Inferior parietal cortex (tissue), 1 donor: ENCODE measurements around the gene CDH13.

Experiments used
- DNase-seq: peaks from one replicate; pipeline ENCODE4 v3.0.0-alpha.2; 2016; ENCODE audit errors: extremely low spot score

The CDH13 gene

DNA sequence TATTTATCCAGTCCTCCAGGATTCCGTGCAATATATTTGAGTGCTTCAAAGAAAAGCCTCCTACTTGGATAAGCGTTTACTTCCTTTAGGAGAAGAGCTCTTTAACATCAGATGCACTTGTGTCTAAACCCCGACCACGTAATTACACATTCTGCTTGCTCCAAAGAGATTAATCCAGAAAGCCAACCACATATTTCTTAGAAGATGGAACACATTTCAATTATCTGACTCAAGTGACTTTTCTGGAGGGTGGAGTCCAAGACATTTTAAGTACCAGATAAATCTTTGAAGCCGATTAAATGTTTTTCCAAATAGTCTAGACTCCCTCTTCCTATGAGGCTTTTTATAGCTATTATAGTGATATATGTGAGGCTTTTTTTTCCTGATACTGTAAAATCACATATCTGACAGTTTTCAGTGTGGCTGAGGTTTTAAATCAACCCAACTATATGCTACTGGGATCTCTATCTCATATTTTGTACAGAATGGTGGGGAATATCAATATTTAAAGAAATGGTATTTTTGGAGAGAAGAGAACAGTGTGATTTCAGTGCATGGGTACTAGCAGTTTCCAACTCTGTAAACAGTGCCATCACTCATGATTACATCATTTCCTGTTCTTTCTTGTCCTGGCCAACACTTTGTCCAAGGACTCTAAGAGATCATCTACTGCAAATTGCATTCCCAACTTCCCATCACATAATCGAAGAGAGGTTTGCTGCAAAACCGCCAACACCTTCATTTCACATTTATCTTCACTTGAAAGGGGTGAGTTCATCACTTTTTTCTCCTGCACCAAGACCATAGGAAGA lies 988.6 kb downstream of the CDH13 start:
- DNase-seq, result no peak

DNA sequence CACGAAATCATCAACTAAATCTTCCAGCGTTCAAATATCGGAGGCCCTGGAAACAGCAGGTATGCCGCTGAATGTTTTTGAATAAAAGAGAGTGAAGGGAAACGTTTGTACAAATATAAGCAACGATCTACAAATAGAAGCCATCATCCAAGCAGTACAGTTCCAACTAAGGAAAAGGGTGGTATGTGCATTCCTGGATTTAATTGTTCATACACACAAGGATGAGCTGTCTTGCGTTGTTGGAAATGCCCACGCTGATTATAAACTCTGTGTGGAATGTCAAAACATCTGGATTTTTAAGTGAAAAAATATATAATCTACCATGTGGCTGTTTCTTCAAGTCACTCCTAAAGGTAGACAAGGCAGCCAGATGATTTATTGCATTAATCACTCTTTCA lies 989.2 kb downstream of the CDH13 start:
- DNase-seq, result no peak

DNA sequence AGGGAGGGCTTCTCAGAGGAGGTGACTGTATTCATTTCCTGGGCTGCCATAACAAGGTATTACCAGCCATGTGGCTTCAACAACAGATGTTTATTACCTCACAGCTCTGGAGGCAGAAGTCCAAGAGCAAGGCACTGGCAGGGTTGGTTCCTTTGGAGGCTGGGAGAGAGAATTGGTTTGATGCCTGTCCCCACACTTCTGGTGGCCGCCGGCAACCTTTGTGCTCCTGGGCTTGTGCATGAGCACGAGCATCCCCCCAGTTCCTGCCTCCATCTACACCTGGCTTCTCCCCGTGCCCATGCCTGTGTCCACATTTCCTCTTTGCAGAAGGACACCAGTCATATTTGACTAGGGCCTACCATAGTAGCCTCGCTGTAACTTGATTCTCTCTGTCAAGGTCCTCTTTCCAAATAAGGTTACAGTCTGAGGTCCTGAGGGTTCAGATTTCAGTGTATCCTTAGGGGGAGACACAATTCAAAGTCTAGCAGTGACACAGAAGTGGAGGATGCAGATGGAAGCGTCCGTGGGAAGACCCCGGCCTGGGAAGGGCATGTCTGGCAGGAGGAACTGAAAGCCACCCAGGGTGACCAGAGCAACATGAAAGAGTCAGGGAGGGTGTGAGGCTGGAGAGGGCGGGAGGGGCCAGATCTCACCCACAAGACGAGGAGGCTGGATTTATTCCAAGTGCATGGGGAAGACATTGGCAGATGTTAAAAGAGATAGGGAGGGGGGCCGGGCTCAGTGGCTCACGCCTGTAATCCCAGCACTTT lies 992.8 kb downstream of the CDH13 start:
- DNase-seq, result no peak

DNA sequence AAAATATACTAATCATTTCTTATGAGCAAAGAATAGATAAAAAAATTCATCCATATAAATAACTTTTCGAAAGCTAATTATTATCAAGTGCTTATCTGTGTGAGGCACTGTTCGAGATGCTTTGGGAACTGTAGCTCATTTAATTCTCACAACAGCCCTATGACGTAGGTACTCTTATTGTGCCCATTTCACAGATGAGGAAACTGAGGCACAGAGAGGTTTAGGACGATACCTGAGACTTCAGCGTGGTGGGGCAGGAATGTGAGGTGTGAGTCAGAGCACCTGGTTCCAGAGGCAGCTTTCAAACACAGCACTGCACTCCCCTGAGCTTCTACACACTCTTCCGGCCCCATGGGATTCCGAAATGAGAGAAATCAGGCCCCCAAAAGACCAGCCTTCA lies 995.2 kb downstream of the CDH13 start:
- no peak for DNase-seq

DNA sequence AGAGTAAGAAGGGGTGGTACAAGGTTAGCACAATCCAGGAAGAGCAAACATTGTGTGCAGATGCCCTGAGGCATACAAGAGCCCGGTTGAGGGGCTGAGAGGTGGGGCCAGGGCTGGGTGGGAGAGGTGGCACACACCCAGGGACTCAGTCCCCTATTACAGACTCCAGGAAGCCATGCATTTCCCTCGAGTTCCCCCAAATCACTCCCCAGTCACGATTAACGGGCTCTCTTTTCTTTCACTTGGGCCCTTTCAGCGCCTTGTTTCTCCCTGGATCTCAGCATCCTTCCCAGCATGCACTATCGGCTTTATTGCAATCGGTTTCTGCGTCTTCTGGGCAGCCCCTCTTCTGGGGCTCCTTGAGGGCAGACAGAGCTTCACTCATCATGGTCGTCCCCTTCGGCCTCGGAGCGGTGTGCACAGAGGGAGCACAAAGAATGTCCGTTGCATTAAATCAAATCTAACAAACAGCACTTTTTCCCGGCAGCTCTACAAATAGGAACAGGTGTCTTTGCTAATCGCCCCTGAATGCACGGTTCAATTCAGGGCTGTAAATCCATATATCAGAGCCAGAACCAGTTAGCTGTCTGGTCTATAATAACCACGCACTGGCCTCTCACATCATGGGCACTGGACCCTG lies 996.4 kb downstream of the CDH13 start:
- no peak for DNase-seq

DNA sequence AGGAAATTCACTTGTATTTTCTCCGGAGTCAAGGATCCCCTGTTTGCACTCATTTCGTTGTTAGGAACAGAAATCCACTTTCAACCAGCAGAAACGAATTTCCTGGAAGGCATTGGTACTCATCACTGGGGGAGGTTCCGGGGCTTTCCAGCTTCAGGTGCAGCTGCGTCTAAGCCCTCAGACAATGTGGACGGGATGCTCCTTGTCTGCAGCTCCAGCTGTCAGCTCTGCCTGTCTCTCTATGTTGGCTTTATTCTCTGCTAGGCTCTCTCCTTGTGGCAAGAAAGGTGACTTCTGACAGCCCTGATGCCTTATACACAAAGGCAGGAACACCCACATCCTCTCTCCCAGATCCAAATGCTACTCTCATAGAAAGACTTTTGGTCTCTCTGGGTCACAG lies 997.1 kb downstream of the CDH13 start:
- DNase-seq, result no peak

DNA sequence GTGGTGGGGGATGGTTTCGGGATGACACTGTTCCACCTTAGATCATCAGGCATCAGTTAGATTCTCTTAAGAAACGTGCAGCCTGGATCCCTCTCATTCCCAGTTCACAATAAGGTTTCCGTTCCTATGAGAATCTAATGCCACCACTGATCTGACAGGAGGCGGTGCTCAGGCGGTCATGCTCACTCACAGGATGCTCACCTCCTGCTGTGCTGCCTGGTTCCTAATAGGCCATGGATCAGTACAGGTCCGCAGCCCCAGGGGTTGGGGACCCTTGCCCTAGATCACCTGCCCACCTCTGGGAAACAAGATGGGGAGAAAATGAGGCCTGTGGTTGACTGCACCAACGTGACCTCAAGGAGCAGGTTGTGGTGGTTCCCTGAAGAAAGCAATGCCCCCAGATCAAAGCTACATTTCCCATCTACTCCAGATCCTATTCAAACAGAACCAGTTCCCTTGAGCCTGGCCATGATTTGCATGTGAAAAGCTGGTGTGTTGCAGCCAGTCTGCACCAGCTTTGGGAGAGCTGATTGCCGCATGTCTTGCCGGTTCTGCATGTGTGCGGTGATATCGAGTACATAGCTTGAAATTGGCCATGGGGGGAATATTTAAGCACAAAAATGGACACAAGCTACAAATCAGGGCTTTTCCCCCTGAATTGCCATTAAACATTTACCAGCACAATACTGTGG lies 997.8 kb downstream of the CDH13 start:
- no peak for DNase-seq

DNA sequence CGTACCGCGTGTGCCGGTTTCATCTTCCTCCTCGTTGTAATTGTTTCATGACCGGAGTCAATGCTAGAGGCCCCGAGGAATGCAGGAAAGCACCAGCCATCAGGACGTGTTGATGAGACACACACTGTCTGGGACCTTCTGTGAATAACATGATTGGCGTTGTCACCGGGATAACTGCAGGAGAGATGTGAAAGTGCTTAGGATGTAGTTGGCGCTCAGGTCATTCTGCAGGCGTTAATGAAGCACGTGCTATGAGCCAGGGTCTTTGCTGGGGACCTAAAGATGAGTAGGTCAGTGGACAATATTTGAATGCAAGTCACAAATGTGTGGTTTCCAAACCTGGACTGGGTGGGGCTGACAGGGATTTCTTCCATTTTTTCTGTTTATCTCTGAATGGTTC lies 999.4 kb downstream of the CDH13 start:
- no peak for DNase-seq

DNA sequence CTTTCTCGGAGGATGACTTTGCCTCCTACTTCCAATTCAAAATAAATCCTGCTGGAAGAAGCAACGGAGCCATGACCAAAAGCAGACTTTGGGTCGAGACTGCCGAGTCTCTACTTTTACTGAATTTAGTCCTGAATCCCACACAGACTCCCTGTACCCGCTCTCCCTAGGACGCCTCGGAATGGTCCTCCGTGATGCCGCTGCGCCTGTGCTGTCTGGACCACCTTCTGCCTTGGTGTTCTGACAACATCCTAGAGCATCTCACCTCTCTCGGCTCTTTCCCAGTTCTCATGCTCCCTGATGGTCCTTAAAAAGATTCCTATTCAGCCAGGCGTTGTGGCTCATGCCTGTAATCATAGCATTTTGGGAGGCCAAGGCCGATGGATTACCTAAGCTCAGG lies 999.9 kb downstream of the CDH13 start:
- no peak for DNase-seq

DNA sequence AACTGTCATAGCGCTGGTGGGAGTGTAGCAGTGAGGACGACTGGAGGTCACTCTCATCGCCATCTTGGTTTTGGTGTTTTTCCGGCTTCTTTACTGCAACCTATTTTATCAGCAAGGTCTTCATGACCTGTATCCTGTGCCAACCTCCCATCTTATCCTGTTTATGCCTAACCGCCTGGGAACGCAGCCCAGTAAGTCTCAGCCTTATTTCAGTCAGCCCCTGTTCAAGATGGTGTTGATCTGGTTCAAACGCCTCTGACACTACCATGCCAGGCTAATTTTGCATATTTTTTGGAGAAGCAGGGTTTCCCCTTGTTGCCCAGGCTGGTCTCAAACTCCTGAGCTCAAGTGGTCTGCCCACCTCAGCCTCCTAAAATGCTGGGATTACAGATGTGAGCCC lies 1001.2 kb downstream of the CDH13 start:
- DNase-seq, result no peak

DNA sequence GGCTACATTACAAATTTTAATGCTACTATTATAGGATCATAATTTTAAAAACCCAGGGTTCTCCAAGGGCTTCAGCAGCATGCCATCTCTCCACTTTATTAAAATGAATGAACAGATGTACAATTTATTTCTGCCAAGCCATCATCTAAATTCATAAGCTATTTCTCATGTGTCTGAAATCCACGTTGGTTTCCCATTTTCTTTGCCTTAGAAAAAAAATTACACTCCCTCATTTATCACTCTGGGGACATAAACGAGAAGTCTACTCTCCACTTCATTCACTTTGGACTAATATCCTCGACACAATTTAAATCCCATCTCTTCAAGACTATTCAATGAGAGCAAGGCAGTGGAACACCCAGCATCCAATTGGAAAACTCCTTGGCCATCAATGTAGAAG lies 1002.7 kb downstream of the CDH13 start:
- DNase-seq, result no peak

DNA sequence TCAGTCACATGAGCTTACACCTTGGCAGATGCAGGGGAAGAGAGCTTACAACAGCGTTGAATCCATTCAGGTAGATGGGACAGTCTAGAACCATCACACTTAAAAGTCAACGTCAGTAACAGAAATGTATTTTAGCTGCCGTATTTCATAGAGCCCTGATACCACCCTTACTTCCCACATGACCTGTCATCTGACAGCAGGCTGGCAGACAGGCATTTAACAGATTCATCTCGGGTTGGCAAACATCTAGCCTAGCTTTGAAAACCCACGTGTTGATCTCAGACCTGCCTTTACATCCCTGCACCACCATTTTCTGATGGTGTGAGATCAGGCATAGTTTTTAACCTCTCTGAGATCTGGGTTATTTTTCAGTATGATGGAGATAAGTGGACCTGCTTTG lies 1003.1 kb downstream of the CDH13 start:
- DNase-seq, result no peak

DNA sequence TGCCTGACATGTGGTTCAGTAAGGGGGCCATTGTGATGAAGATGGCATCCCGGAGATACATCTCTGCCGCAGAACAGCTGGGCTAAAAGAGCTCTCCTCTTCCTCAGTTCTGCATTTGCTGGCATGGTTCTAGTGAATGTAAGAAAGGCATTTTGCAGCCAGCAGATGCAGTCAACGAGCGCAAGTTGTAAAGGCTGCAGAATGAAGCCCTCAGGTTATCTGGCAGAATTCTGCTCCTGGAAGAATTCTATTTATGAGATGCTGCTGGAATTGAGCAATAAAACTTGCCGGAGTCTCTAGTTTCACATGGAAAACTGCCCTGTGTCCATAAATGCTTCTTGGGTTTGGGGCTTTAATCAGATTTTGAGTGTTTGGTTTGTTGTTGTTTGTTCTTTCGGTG lies 1004.2 kb downstream of the CDH13 start:
- no peak for DNase-seq

DNA sequence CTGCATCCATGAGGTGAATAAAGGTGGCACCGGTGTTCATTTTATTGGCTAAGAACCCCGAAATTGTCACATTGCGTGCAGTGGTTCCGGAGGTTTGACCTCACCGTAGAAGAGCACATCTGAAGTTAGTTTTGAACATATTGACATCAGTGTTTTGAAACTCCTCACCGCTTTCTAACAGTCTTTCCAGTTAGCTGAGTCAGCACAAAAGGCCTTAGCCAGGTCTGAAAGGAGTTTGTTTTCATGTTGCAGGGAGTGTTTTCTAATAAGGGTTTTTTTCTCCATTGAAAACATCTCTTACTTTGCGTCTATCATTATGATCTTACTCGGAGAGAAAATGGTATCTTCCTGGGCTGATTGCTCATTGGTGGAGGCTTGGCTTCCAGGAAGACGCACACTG lies 1006.5 kb downstream of the CDH13 start:
- no peak for DNase-seq

DNA sequence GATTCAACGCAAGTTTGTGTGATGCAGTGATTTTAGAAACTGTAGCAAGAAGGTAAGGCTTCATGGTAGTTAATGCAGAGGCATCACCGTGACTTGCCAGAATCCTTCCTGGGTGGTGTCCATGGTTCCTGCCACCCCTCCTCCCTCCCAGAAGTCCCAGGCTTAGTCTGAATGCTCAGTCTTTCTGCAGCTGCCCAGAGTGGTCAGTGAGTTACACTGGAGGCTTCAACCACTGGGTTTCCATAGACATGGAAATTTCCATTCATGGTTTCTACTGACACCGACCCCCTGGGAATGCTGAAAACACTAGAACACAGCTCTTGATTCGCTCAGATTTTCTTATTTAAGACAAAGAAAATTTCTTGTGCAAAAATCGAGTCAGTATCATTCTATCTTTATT lies 1021.6 kb downstream of the CDH13 start:
- no peak for DNase-seq

DNA sequence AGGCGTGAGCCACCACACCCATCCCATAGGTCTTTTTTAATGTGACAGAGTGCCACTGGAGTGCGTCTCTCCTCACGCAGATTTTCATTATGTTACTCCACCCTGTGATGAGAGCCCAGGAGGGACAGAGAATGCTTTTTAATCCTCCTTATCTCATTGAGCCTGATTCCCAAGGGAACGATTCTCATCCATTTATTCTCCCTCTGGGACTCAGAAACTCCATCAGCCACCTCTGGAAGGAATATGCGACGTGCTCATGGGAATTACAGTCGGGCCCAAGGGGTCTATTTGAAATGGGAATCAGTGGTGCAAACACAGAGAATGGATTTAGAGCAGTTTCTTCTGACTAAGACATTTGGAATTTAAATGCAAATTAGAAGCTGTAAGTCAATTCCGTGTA lies 1025.1 kb downstream of the CDH13 start:
- no peak for DNase-seq

DNA sequence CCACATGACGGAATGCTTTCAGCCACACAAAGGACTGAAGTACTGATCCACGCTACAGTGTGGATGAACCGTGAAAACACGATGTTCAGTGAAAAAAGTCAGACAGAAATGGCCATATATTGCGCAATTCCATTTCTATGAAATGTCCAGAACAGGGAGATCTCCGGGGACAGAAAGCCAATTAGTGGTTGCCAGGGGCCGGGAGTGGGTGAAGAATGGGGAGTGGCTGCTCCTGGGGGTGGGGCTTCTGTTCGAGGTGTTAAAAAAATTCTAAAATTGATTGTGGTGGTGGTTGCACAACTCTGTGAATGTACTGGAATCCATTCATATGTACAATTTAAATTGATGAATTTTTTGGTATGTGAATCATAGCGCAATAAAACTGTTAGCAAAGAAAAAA lies 1026.2 kb downstream of the CDH13 start:
- no peak for DNase-seq

DNA sequence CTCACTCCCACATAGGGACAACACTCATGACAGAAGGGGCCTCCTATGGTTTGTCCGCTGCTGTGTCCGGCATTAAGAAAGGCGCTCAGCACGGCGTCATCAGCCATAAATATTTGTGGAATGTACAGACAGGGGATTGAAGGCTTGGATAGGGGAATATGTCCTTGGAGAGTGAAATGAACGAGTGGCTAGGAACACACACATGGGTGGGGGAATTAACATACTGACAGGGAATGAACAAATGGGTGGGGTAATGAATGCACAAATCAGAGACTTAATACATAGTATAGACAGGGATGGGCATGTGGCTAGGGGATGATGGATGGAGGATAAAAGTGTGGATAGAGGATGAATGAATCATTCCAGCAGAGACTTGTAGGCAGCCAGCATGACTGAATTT lies 1027.0 kb downstream of the CDH13 start:
- DNase-seq, result no peak

DNA sequence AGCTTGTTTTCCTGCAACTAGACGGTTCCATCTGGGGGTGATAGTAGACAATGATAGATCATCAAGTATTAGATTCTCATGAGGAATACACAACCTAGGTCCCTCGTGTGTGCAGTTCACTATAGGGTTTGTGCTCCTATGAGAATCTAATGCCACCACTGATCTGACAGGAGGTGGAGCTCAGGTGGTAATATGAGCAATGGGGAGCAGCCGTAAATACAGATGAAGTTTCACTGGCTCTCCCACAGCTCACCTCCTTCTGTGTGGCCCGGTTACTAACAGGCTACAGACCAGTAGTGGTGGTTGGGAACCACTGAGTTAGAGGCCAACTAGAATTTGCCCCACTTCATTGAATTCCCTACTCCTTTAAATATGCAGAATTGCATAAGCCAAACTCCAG lies 1033.5 kb downstream of the CDH13 start:
- DNase-seq, result no peak

DNA sequence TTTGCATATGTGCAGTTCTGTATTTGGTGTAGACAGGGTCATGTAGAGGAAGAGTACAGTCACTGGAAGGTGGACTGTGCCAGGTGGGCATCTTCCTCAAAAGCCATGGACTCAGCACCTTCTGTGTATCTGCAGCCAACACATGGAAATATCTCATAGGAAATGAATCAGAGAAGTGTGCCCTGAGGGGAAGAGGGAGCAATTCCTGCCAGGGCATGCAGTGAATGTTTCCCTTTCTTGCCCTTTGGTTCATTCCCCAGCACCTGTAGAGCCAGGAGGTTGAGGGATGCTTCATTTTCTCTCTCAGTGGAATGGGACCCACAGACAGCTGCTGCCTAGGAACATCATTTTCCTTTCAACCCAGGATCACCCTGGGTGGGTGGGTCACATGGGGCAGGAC lies 1034.9 kb downstream of the CDH13 start:
- DNase-seq, result no peak

DNA sequence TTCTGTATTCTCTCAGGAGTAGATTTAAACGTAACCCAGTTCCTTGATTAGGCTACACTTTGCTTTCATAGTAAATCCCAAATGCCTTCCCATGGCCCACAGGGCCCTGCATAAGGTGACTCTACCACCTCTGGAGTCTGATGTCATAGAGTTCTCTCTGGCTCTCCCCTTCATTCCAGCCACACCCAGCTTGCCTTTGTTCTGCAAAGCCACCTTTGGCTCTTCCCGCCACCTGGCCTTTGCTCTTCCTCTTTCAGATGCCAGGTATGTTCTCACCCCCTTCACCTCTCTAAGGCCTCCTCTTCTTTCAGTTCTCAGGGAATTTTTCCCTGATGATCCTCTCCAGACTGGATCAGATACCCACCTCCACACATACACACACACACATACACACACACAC lies 1039.7 kb downstream of the CDH13 start:
- no peak for DNase-seq

DNA sequence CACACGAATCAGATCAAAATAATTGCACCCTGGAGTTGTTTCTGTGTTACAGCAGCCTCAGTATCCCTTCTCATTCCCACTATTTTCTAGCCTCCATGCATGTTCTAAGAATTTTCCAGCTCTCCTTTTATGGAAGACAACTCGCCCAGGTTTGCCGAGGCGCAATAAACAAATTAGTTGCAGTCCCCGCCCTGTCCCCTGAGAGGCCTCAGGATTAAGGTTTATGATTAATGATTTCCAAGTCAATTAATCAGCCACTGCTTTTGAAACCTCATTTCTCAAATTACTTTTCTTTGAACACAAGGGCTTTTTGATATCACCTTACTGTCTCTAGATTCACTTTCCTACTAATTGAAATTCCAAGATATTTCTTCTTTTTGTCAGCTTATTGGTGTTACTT lies 1042.7 kb downstream of the CDH13 start:
- no peak for DNase-seq
